KG1 (cell line): Measurements from ENCODE around the gene FSD2.
"Not testable (repeated sequence)": the region's sequence is repeated elsewhere in the genome, so short reads cannot be mapped to it uniquely, and the experiment has no call there.

Experiments
- DNase-seq: peaks from one replicate; lab custom pipeline; 2025; lab: John Stamatoyannopoulos, UW

FSD2 gene

GRCh38 chr15:82792068-82792467 lies 13.8 kb downstream of the FSD2 start:
- no peak for DNase-seq

- DNase-seq: no peak
These were observed 15.5 kb downstream of the FSD2 start for GRCh38 chr15:82790321-82790720.

DNA sequence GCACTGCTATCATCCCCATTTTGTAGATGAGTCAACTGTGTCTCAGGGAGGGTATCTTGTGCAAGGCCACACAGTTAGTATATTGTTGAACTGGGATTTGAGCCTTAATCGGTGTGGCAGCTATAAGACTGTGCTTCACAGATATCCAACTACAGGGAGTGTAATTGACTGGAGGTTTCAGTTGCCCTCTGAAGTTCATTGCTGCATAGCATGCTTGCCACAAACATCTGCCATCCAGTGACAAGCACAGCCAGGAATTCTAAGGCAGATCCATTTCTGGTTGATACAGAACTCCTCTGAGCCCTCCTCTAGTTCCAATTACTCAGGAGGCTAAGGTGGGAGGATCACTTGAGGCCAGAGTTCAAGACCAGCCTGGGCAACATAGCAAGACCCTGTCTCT lies 16.4 kb downstream of the FSD2 start:
- DNase-seq: no peak

GRCh38 chr15:82788496-82788895 lies 17.4 kb downstream of the FSD2 start:
- DNase-seq: no peak

GRCh38 chr15:82781349-82781748 lies 24.5 kb downstream of the FSD2 start:
- DNase-seq: no peak

GRCh38 chr15:82778755-82779154 lies 27.1 kb downstream of the FSD2 start:
- DNase-seq: no peak

DNA sequence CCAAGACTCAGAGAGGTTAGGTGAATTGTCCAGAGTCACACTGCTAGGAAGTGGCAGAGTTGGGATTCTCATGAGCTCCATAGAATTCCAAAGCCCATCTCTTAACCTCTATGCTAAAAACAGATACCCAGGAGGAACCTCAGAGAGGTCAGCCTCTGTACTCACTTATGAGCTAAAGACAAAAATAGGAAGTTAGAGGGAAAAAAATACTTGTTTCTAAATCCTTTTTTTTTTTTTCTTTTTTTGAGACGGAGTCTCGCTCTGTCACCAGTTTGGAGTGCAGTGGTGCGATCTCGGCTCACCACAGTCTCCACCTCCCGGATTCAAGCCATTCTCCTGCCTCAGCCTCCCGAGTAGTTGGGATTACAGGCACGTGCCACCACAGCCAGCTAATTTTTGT lies 31.4 kb downstream of the FSD2 start:
- DNase-seq: no peak

GRCh38 chr15:82771789-82772607 lies 33.9 kb downstream of the FSD2 start:
- DNase-seq: no peak

DNA sequence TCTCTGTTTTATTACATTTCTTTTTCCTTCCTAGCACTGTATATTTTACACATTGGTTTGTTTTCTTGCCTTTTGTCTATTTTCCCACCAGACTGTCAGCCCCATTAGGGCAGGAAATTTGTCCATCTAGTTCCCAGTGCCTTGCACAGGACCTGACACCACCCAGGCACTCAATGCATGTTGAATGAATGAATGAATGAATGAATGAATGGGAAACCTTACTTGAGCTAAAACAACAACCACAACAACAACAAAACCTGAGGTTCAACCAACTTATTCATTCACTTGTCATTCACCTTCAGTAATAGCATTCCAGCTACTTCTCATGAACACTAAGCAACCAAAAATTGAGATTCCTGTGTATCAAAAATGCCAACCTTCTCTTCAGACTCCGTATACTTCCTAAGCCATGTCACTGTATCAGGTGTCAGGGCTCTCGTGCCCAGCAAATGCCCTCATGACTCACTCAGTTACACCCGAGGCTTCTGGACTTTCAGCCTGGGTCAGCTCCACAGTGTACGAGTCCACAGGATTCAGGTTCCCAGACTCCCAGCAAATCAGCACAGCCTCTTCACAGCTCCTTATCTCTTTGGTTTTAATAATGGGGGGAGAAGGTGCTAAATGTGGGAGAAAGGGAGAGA lies 37.3 kb downstream of the FSD2 start:
- DNase-seq: no peak

DNA sequence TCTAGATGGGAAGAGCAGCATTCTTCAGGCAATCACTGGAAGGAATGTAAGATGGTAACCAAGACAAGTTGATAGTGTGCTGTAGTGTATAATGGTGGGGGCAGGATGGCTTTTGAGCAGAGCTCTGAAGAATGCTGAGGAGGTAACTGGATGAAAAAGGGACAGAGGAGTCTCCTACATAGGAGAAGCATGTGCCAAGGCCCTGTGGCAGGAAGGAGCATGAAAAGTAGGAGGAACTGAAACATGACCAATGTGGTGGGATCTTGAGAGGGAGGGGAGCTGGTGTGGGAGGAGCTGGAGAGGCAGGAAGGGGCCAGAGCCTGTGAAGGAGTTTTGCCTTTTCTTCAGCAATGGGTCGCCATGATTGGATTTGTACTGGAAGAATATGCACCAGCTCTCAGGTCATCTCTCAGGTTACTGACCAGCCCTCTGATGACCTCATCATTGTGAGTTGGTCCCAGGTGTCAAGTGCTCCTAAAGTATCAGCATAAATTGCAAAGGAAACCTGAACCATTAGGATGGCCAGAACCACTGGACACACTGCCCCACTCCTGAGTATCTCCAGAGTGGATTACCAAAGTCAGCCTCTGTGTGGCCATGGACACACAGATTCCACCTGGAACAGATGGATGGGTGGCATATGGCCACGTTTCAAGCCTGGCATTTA lies 38.6 kb downstream of the FSD2 start:
- no peak for DNase-seq

GRCh38 chr15:82766201-82766600 lies 39.7 kb downstream of the FSD2 start:
- DNase-seq: not testable (repeated sequence)

GRCh38 chr15:82764740-82765139 lies 41.1 kb downstream of the FSD2 start:
- no peak for DNase-seq

DNA sequence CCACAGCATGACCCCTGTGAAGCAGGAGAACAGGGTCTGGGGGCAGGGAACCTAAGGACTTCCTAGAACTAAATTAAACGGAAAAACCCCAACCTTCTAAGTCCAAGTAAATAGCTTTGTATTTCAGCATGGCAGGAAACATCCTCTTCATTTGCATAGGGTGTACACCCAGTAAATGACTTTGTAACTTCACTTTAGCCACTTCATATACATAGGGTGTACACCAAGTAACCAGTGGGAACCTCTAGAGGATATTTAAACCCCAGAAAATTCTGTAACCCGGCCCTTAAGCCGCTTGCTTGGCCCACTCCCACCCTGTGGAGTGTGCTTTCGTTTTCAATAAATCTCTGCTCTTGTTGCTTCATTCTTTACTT lies 41.8 kb downstream of the FSD2 start:
- DNase-seq: no peak

- DNase-seq: no peak
These were observed 42.3 kb downstream of the FSD2 start for GRCh38 chr15:82763361-82764116.

- DNase-seq: no peak
These were observed 54.6 kb downstream of the FSD2 start for GRCh38 chr15:82751308-82751707.

DNA sequence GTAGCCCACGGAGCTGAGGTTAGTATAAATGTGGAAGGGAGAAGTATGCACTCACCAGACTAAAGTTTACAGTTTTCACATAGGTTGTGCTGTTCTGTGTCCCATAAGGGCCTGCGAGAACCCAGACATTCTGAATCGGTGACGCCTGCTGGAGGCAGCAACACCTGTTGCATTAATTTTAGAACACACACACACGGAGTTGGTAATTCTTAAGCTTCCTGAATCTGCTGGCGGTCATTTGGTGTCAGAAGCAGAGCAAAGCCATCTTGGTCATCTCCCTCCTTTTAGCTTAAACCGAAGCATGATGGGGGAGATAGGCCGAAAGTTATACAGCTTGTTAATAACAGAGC lies 55.1 kb downstream of the FSD2 start:
- DNase-seq: no peak

- DNase-seq: peak; percentile 87
These were observed 55.7 kb downstream of the FSD2 start for GRCh38 chr15:82749951-82750830.

- DNase-seq: no peak
These were observed 57.6 kb downstream of the FSD2 start for GRCh38 chr15:82748315-82748714.

- DNase-seq: no peak
These were observed 62.1 kb downstream of the FSD2 start for GRCh38 chr15:82743810-82744209.

GRCh38 chr15:82742134-82742533 lies 63.7 kb downstream of the FSD2 start:
- DNase-seq: no peak

DNA sequence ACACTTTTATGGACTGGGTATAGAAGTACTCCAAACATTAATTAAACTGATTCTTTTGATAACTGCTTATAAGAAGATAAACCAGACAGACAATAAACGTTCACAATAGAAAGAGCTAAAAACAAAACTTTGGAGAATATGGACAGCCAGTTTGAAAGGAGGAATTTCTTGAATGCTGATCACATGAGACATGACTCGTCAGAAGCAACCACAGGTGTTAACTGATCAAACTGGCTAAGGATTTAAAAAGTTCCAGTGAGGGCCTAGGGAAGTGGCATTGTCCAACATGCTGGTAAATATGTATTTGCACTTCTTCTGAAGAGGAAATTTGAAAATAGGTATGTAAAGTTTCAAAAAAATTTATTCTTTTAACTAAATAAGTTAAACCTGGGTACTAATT lies 66.8 kb downstream of the FSD2 start:
- no peak for DNase-seq

- DNase-seq: no peak
These were observed 67.9 kb downstream of the FSD2 start for GRCh38 chr15:82737975-82738374.
